Stimulated activated CD8-positive, alpha-beta memory T cell treated with anti-CD3 and anti-CD28 coated beads, Interleukin-15, amount 100 ng/mL, for 24 hours (primary cell): ENCODE data around the gene RIMOC1.

Experiments used
- DNase-seq: peaks from one replicate; pipeline ENCODE4 v3.0.0-alpha.2; 2020; ENCODE audit warnings: low read depth

Gene RIMOC1

GRCh38 chr5:41903892-41904799, at the start of gene RIMOC1:
RIMOC1 (plus strand) TSS chr5:41904344; CDS start chr5:41904368, 24 bp downstream.
- DNase-seq: peak; percentile 92

DNA sequence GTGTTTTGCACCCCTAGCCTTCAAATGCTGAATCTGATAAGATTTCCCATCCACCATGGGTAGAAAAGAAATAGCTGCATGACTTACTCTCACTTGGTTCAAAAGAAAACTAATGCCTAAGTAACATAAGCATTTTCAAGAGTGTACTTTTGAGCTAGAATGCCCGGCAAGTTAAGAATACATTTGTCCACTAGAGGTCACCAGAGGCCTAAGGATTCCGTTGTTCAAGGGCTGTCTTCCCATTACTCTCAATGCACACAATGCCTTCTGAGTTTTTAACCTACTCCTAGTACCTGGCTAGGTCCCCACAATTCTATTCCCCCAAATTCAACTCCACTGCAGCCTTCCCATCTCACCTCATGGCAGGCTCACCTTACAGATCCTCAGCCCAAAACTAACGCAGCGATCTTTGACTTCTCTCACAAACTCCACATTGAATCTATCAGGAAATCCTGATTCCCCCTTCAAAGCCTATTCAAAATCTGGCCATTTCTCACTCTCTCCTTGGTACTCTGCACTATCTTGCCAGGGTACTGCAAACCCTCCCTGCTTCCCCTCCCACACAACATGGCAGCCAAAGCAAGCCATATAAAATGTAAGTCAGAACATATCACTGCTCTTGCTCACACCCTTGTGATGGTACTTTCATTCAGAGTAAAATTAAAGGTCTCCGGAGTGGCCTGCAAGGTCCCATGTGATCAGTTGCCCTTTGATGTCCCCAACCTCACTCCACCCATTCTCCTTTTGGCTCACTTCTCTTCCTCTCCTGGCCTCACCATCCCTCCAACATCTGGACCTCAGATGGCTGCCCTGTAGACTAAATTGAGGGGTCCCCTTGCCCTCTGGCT, 47.3 kb upstream of the RIMOC1 start:
- no peak for DNase-seq

GRCh38 chr5:41857989-41858388, 46.2 kb upstream of the RIMOC1 start:
- DNase-seq: no peak

- DNase-seq: no peak
These were observed 45.3 kb upstream of the RIMOC1 start for GRCh38 chr5:41858890-41859289.

- no peak for DNase-seq
These were observed 40.2 kb upstream of the RIMOC1 start for GRCh38 chr5:41863871-41864486.

DNA sequence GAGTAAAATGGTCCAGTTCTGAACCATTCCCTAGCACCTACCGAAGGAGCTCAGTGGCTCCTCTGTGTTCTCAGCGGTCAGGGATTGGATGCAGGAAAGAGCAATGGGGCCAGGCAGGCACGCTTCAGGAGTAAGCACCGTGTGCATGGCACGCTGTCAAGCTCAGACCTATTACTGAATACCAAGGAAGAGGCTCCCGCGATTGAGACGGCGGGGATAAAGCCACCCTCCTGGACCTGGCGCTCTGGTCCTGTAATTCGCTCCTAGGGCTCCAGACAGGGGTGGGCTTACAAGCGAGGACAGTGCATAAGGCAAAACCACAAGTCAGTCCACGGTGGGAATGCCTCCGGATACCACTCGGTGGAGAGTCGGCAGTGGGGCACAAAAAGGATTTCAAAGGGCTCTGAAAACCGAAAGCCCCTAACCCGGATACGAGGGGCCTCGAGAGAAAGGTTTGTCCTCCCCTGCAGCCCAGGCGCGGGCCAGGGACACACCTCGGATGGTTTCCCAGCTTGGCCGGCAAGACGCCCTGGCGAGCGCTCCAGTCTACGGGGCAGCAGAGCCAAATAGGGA, 34.9 kb upstream of the RIMOC1 start:
- no peak for DNase-seq

DNA sequence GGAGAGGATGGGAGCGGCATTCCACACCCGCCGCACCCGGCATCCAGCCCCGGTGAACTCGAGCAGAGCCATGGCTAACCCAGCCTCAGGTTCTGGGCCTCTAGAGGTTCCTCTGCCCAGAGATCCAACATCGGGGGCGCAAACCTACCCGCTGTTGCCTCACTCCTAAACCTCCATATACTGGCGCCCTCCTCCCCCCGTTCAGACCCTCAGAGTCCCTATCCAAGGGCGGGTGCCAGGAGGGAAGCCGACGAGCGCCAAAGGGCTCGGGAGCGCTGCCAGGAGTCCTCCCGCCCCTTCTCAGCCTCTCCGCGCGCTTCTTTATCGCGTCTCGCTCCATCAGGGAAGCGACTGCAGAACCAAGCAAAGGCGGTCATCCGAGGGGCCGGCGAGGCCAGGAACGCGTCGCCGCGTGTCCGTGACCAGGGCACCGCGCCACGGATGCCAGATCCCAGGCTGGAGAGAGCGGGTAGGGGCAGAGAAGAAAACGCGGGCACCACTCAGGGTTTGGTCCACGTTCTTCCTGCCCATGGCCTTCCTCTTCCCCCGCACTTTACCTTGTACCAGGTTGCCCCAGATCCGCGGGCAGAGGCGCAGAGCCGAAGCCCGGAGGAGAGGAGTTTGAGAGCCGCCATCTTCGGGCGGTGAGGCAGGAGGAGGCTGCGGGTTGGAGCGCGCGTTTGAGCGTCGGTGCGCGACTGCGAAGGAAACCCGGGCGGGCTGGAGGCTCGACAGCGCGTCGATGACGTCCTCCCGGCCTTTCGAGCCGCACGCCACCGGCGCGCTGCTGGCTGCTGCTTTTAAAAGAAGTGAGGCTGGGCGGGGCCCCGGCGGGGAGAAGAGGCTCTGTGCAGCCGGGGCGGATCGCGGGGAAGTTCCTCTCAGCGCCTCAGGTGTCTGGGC, 34.2 kb upstream of the RIMOC1 start, which contains the start of gene OXCT1:
OXCT1 (minus strand) TSS at position 702 of the 903 bp plus-strand sequence; CDS start at position 635, 67 bp downstream.
- DNase-seq: peak; percentile 79

GRCh38 chr5:41870627-41871048, 33.5 kb upstream of the RIMOC1 start:
- no peak for DNase-seq

DNA sequence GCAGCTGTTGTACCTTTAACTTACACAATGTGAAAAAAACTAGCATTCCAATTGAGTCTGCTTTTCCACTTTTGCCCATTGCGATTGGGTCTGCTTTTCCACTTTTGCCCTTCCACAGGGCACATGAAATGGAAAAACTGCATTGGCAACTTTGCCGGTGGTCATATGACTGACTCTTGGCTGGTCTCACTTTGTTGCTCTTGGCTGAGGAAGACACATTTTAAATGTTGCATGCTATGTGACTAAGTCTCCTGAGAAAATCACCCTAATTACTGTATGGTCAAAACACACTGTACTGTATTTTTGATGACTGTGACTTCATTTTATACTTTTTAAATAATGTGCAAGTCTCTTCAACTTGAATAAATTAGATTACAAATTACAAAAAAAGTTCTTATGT, 32.3 kb upstream of the RIMOC1 start:
- no peak for DNase-seq

- no peak for DNase-seq
These were observed 29.6 kb upstream of the RIMOC1 start for GRCh38 chr5:41874512-41875060.

DNA sequence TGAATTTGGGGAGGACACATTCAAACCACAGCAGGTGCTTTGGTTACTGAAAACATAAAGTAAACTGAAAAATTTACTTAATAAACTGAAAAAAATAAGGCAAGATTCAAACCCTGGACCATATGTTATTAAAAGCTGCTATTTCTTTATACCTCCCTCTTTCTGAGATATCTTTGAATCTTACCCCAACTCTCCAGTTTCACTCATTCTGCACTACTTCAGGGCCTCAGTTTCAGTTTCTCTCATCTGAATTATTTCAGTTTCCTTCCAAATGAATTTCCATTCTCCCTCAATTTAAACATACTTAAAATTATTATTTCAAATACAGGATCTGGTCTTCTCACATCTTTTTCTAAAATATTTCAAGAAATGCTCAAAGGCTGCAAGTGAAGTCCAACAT, 29.0 kb upstream of the RIMOC1 start:
- no peak for DNase-seq

GRCh38 chr5:41876678-41877077, 27.5 kb upstream of the RIMOC1 start:
- no peak for DNase-seq

DNA sequence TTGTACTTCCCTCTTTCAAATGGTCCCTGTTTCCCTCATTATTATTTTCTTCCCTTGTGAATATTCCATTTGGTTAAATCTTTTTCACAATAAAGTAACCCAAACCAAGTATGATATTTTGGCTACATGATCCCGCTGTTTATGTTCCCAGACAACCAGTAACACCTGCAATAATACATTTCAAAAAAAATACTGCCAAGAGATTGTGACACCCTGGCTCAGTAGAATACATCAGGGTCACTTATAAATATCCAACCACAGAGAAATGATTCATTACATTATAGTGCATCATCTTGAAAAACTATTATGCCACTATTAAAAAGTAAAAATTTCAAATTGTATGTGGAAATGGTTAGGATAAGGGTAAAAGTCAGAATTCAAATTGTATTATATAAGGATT, 26.7 kb upstream of the RIMOC1 start:
- DNase-seq: no peak

DNA sequence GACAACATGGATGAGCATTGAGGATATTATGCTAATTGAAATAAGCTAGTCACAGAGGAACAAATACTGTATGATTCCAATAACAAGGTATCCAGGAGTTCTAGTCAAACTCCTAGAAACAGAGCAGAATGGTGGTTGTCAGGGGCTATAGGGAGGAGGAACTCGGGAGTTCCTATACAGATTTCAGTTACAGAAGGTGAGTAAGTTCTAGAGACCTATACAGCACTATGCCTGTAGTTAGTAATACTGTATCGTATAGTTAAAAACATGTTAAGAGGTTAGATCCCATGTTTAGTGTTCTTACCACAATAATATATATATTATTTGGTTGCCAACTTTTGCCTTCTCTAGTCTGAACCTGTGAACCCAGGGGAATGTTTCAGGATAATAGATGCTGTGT, 26.0 kb upstream of the RIMOC1 start:
- no peak for DNase-seq

- no peak for DNase-seq
These were observed 25.3 kb upstream of the RIMOC1 start for GRCh38 chr5:41878643-41879478.

GRCh38 chr5:41882765-41883164, 21.4 kb upstream of the RIMOC1 start:
- DNase-seq: no peak

DNA sequence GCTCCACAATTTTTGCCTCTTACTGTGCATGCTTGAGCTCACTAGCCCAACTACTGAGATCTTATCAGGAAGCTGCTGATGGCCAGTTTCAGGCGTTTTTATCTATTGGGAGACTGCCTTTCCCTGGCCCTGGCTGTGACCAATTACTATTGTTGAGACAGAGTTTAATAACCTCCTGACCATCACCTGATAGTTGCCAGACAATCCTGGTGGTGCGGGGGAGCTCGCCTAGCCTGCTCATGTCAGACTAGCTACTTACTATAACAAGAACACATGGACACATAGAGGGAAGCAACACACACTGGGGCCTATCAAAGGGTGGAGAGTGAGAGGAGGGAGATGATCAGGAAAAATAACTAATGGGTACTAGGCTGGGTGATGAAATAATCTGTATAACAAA, 20.9 kb upstream of the RIMOC1 start:
- no peak for DNase-seq

DNA sequence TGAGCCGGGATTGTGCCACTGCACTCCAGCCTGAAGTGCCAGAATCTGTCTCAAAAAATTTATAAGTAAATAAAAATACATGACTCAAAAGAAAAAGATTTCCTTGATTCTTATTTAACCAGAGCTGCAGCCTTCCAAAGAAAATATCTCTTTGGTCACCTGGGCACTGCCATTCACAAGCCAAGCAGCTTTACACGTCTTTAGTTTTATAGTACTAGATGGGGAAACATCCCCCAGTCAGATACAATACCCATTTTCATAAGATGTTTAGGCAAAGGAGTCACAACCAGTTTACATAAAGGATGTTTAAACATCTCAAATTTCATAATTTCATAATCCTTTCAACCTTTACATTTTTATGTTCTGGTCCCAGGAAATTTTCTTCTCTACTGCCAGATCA, 20.2 kb upstream of the RIMOC1 start:
- no peak for DNase-seq

GRCh38 chr5:41885286-41885685, 18.9 kb upstream of the RIMOC1 start:
- no peak for DNase-seq
